Measurements from ENCODE around the gene LAD1.

The LAD1 gene

DNA sequence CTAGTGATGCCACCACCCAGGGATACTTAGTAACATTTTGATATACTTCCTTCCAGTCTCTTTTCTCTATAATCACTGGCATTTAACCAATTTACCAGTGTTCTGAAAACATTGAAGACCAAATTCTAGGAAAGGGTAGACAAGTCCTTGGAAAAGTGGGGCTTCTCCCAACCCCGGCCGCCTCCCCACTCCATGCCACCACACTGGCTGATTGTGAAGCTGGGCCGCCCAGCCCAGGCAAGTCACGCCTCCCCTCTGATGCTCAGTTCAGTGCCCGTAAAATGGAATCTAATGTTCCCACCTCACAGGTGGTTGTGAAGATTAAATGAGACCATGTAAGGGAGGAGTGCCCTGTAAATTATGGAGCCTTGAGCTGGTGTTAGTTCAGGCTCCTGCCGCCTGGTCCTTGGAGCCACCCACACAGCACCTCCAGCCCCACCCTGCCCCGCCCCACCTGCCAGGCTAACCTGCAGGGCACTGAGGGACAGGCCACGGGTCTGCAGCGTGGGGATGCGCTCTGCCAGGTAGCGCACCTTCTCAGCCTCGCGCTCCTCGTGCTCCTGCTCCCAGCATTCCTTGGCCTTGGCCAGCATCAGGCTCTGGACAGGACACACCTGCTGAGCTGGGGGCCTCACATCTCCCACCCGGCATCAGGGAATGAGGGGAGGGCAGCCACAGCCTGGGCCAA, 15.1 kb upstream of the LAD1 start:
- no peak for DNase-seq

DNA sequence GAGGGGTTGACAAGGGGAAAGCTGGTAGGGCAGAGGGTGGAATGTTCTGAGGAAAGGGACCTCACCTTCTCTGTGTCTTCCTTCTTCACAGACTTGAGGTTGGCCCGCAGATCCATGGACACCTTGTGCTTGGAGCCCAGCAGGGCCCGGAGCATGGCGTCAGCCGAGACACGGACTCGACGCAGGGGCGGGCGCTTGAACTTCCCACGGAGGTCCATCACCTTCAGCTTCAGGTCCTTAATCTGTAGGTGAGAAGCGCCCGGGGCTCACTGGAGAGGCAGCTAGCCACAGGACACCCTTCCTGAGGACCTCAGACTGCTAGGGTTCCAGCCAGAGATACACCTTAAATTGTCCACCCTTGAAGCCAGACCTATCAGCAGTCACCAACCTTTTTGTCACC, 12.2 kb upstream of the LAD1 start:
- DNase-seq, result no peak

DNA sequence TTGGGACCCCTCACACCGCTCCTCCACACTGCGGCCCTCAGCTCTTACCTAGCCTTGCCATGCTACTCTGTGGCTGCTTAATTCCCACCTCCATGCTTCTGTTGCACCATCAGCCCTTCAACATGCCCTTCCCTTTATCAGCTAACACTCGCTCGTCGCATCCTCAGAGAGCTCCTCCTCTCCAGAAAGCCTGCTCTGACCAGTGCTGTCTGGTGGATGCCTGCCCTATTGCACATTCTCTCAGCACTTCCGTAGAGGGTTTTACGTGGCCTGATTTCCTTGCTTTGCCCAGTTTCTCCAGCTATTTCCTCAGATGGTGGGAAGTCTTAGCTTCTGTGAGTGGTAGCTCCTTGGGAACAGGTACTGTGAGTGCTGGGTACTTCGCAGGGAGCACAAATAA, 10.3 kb upstream of the LAD1 start:
- DNase-seq, result no peak

DNA sequence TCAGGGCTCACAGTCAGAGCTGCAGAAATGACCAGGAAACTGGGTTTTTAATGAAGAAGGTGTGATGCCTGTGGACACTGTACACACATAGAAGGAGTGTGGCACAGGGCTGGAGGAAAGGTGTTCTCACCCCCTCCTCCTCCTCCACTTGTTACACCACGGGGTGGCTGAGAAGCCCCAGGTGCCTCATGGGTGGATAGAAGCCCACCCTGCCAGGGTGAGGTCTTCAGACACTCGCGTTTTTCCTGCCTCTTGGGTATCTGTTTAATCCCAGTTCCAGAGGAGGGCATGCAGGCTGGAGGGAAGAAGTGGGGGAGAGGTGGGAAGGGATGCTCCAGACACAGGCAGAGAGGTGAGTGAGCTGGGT, 9.7 kb upstream of the LAD1 start:
- DNase-seq, result no peak

DNA sequence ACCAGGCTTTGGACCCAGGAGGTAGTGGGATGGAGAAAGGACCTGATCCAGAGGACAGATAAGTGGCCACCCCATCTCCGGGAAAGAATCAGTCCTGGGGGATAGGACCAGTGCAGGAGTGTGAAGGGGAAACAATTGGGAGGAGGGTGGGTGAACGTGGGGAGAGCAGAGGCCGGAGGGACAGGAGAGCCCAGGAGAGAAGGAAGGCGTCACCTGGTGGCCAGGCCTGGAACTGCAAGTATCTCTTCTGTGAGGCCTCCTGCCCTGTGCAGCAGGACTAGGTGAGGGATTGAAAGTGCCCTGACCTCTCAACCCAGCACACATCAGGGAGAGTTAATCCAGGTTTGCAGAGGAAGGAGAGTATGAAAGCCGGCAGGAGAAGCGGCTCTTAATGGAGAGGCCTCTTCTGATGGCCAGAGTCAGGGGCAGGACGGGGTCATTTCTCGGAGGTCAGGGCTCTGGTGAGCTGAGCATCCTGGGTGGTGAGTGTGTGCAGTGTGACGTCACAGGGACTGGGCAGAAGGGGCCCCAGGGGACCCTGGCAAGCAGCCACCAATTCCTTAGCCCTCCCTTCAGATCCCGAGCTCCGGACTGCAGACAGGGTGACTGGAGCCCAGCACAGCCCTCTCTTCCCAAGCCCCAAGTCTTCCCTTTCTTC, 9.2 kb upstream of the LAD1 start:
- DNase-seq, result peak; percentile 26 to 35

- DNase-seq, result no peak
Observed at GRCh38 chr1:201406831-201407406, 7.8 kb upstream of the LAD1 start.

GRCh38 chr1:201405484-201405831, 6.3 kb upstream of the LAD1 start:
- DNase-seq, result no peak

- no peak for DNase-seq
Observed at GRCh38 chr1:201404722-201405483, 5.8 kb upstream of the LAD1 start.

DNA sequence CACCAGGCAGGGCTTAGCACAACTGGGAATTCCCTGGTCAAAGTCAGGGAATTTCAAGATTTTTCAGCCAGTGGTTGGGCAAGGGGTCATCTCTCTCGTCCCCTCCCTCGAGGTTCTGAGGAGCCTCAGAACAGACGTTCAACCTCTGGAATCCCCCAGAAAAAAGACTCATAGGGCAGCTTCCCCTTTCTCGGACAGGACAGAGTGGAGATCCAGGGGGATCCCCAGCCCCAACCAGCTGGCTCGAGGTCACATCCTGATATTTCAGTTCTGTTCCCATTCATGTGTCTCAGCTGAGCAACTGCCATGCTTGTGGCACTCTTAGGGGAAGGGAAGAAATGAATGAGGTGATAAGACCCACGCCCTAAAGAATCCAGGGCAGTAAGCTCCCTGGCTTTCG, 4.9 kb upstream of the LAD1 start:
- DNase-seq, result no peak

- no peak for DNase-seq
Observed at GRCh38 chr1:201403359-201403758, 4.2 kb upstream of the LAD1 start.

GRCh38 chr1:201401700-201402099, 2.6 kb upstream of the LAD1 start:
- DNase-seq, result no peak

DNA sequence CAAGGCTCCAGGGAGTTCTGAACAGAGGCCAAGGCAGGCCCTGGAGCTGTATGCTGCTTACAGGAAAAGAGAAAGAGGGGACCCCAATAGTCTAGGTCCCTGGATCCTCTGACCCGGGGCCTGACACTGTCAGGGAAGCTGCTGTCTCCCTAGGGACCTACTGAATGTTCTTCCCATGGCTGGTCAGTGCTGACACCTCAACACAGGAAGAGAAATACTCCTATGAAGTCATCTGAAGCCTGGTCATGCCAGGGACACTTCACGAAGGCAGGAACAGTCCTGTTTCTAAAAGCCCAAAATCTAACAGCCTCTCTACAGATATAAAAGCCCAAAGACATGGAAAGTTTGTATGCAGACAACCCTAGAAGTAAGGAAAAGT, 1.7 kb upstream of the LAD1 start:
- DNase-seq, result no peak

GRCh38 chr1:201400212-201400851, 1.2 kb upstream of the LAD1 start:
- no peak for DNase-seq

GRCh38 chr1:201399352-201400126, 415 bp upstream of the LAD1 start:
- DNase-seq, result no peak

- DNase-seq, result no peak
Observed at GRCh38 chr1:201397675-201398074, 1.4 kb downstream of the LAD1 start.

DNA sequence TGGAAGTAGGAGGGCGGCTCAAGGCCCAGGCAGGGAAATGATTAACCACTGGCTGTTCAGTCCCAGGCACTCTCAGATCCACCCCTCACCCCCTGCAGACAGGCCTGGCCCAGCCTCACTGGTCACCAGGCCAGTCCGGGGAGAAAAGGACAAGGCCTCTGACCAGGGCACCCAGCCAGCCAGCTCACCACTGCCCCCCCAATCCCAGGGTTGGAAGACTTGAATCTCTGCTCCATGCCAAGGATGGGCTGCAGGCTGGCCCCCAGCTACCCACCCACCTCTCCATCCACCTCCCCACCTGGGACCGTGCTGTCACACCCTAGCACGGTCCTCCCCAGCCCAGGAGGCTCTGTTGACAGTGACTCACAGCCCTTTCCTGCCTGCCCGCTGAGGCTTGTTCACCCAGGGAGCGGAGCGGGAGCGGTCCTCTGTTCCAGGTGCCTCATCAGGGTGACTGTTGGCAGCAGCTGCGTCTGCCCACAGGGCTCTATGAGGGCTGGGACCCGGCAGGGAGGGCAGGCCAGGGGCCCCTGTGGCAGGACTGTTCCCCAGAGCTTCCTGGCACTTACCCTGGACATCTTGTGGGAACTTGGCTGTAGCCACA, 2.2 kb downstream of the LAD1 start:
- no peak for DNase-seq

GRCh38 chr1:201395936-201396335, 3.2 kb downstream of the LAD1 start:
- DNase-seq, result no peak

GRCh38 chr1:201394591-201394990, 4.5 kb downstream of the LAD1 start:
- DNase-seq, result no peak

DNA sequence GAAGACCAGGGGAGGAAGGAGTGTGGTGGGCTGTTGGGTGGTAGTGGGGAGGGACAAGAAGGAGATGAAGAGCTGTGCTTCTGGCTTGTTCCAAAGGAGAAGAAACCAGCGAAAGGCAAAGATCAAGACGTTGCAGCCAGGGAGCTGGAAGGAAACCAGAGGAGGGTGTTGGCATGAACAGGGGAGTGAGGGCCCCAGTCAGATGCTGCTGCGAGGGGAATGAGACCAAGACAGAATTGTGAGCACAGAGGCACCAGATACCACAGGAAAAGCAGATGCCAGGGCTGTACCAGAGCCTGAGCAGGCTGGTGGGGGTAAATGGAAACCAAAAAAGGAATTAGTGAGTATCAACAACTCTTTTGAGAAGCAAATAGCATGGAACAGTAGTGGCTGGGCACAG, 6.0 kb downstream of the LAD1 start:
- DNase-seq, result no peak

- no peak for DNase-seq
Observed at GRCh38 chr1:201391651-201392511, 7.2 kb downstream of the LAD1 start.

GRCh38 chr1:201391225-201391624, 7.9 kb downstream of the LAD1 start:
- DNase-seq, result no peak

All from AML-193 (cell line).